IMR-90 (cell line): ENCODE measurements around the gene IFIT5. TPM values are rescaled to one million over a fixed set of nuclear protein-coding genes. Genes with fewer than 3 reads are reported as not detected.
"Not testable (repeated sequence)": the region's sequence is repeated elsewhere in the genome, so short reads cannot be mapped to it uniquely, and the experiment has no call there.

Experiments
- ATAC-seq: fragments of 200-7000 bp; cut with Tn5 transposase; 2 replicates; pipeline ENCODE4 v1.9.1; 2020; ENCODE audit warnings: low read depth, mild to moderate bottlenecking, moderate library complexity
- BruUV-seq: library from RNA; stranded (reverse); fragments of 400-500 nt; replicated peaks from 2 replicates; lab custom pipeline; 2021; lab: Mats Ljungman, UMichigan
- CTCF ChIA-PET: fragments of 300-600 bp; formaldehyde crosslinking; extraction: SDS; loops from one replicate; lab custom pipeline; 2021; ENCODE audit warnings: antibody characterized with exemption; lab: Yijun Ruan, JAX
- POLR2A ChIA-PET: fragments of 300-600 bp; sonication (Branson Sonifier 250); formaldehyde crosslinking; loops from one replicate; lab custom pipeline; 2022; ENCODE audit warnings: antibody characterized with exemption; ENCODE audit not compliant: unreplicated experiment; lab: Charles Lee
- DNase-seq: peaks from one replicate; pipeline ENCODE4 v3.0.0; 2013
- H2AFZ ChIP-seq: replicated peaks from 2 replicates; pipeline ENCODE3; 2013; ENCODE audit warnings: low read length, mild to moderate bottlenecking; ENCODE audit not compliant: poor library complexity
- H2AK5ac ChIP-seq: 2 replicates; pipeline ENCODE4 v1.6.1; 2013; ENCODE audit warnings: low read depth, low read length, inconsistent platforms
- H2AK9ac ChIP-seq: replicated peaks from 2 replicates; pipeline ENCODE3; 2013; ENCODE audit warnings: mild to moderate bottlenecking, low read depth, low read length, moderate library complexity; ENCODE audit not compliant: poor library complexity
- H2BK120ac ChIP-seq: 2 replicates; pipeline ENCODE4 v1.6.1; 2013; ENCODE audit warnings: low read depth, low read length, inconsistent platforms
- H2BK15ac ChIP-seq: 3 replicates; pipeline ENCODE4 v1.6.1; 2013; ENCODE audit warnings: low read depth, low read length, inconsistent platforms
- H2BK20ac ChIP-seq: 2 replicates; pipeline ENCODE4 v1.6.1; 2013; ENCODE audit warnings: low read depth, mild to moderate bottlenecking, inconsistent platforms, low read length, moderate library complexity
- H2BK5ac ChIP-seq: 2 replicates; pipeline ENCODE4 v1.6.1; 2013; ENCODE audit warnings: mild to moderate bottlenecking, low read depth, low read length, inconsistent platforms; ENCODE audit not compliant: poor library complexity, severe bottlenecking
- H3K14ac ChIP-seq: replicated peaks from 2 replicates; pipeline ENCODE4 v1.6.1; 2013; ENCODE audit warnings: low read depth, low read length, inconsistent platforms
- H3K18ac ChIP-seq: 2 replicates; pipeline ENCODE4 v1.6.1; 2013; ENCODE audit warnings: low read depth, low read length, control low read depth
- H3K23ac ChIP-seq: 2 replicates; pipeline ENCODE4 v1.6.1; 2013; ENCODE audit warnings: low read depth, low read length, inconsistent platforms
- H3K27ac ChIP-seq: 2 replicates; pipeline ENCODE4 v1.5.1; 2013; ENCODE audit warnings: mild to moderate bottlenecking, control low read depth, low read length; ENCODE audit not compliant: insufficient read depth
- H3K27me3 ChIP-seq: 2 replicates; pipeline ENCODE4 v1.6.1; 2013; ENCODE audit warnings: low read length; ENCODE audit not compliant: control insufficient read depth, insufficient read depth
- H3K36me3 ChIP-seq: 2 replicates; pipeline ENCODE4 v1.6.1; 2013; ENCODE audit warnings: low read length, mixed read lengths; ENCODE audit not compliant: control insufficient read depth, insufficient read depth
- H3K4ac ChIP-seq: 2 replicates; pipeline ENCODE4 v1.6.1; 2013; ENCODE audit warnings: low read depth, low read length, inconsistent platforms
- H3K4me1 ChIP-seq: 2 replicates; pipeline ENCODE4 v1.6.1; 2013; ENCODE audit warnings: low read length, mixed read lengths; ENCODE audit not compliant: control insufficient read depth, insufficient read depth
- H3K4me2 ChIP-seq: 2 replicates; pipeline ENCODE4 v1.6.1; 2013; ENCODE audit warnings: low read depth, mild to moderate bottlenecking, control low read depth, low read length, moderate library complexity
- H3K4me3 ChIP-seq: 2 replicates; pipeline ENCODE4 v1.5.1; 2013; ENCODE audit warnings: low read depth, mild to moderate bottlenecking, control low read depth, low read length, moderate library complexity; ENCODE audit not compliant: insufficient read depth
- H3K56ac ChIP-seq: 2 replicates; pipeline ENCODE4 v1.6.1; 2013; ENCODE audit warnings: low read length, inconsistent platforms; ENCODE audit not compliant: insufficient read depth; ENCODE audit errors: extremely low read depth
- H3K79me1 ChIP-seq, 2 experiments: 2 replicates each; pipeline ENCODE4 v1.6.1; 2013; ENCODE audit warnings: low read length in 2 of 2, inconsistent platforms in 1 of 2, low read depth in 1 of 2
- H3K9ac ChIP-seq: 2 replicates; pipeline ENCODE4 v1.6.1; 2013; ENCODE audit warnings: low read depth, low read length, control low read depth
- H3K9me1 ChIP-seq: 2 replicates; pipeline ENCODE4 v1.6.1; 2013; ENCODE audit warnings: low read length, inconsistent platforms; ENCODE audit not compliant: insufficient read depth
- H3K9me3 ChIP-seq: 2 replicates; pipeline ENCODE4 v1.6.1; 2013; ENCODE audit warnings: low read length; ENCODE audit not compliant: control insufficient read depth, insufficient read depth
- H4K20me1 ChIP-seq: 2 replicates; pipeline ENCODE4 v1.6.1; 2013; ENCODE audit warnings: low read length, inconsistent platforms; ENCODE audit not compliant: insufficient read depth
- H4K5ac ChIP-seq: 2 replicates; pipeline ENCODE4 v1.6.1; 2013; ENCODE audit warnings: mild to moderate bottlenecking, low read depth, low read length, control low read depth
- H4K8ac ChIP-seq, 2 experiments: 2 replicates each; pipeline ENCODE4 v1.6.1; 2013; ENCODE audit warnings: low read depth in 2 of 2, low read length in 2 of 2, control low read depth in 1 of 2, inconsistent platforms in 1 of 2
- H4K91ac ChIP-seq: 2 replicates; pipeline ENCODE4 v1.6.1; 2013; ENCODE audit warnings: low read depth, low read length, inconsistent platforms; ENCODE audit not compliant: insufficient read depth
- WGBS, 2 experiments: methylation state at CpG; one replicate each; pipeline versions ENCODE4 v1.1.5 to v1.1.7; 2013; ENCODE audit warnings: missing lambda C conversion rate in 2 of 2; ENCODE audit not compliant: insufficient read length in 1 of 2; ENCODE audit errors: extremely low coverage in 2 of 2; 5-methylcytosine and 5-hydroxymethylcytosine counted together
- dilution Hi-C: fragments of 300-500 bp; cut with HindIII; formaldehyde crosslinking; loops from one replicate; pipeline ENCODE4 v1.14.3; 2018; ENCODE audit warnings: low sequenced_read_pairs; ENCODE audit not compliant: unreplicated experiment
- in situ Hi-C: fragments of 300-500 bp; cut with MboI; formaldehyde crosslinking; loops from 3 replicates; pipeline ENCODE4 v1.14.3; 2019; ENCODE audit warnings: low sequenced_read_pairs, inconsistent platforms, mixed read lengths
- intact Hi-C: fragments of 100-400 bp; cut with micrococcal nuclease; formaldehyde crosslinking; loops from 2 replicates; pipeline ENCODE4 v1.10.0; 2022
- polyA plus RNA-seq, 3 experiments: library from polyadenylated mRNA; depleted of rRNA; stranded (reverse); fragments of >200 nt; gene quantifications; 2 replicates each; pipeline ENCODE4 v1.2.3, GENCODE V29; 2012; ENCODE audit warnings: low replicate concordance in 1 of 3
- total RNA-seq: library from RNA; depleted of rRNA; stranded (reverse); fragments of >200 nt; gene quantifications from 2 replicates; pipeline ENCODE4 v1.2.3, GENCODE V29; 2012

IFIT5 gene
- total and polyA plus RNA-seq, 2 of the 4 experiments (the other 2 are of a cell fraction): 5.2 to 18.1 TPM

- H4K8ac ChIP-seq, H3K4ac ChIP-seq, H3K36me3 ChIP-seq, H3K4me1 ChIP-seq, H3K56ac ChIP-seq, H2AK9ac ChIP-seq, POLR2A ChIA-PET, DNase-seq, intact Hi-C loops, H3K9ac ChIP-seq, H2BK120ac ChIP-seq, H3K23ac ChIP-seq, H3K9me1 ChIP-seq, H4K5ac ChIP-seq, H2BK5ac ChIP-seq, H3K4me3 ChIP-seq, H2BK20ac ChIP-seq, ATAC-seq, in situ Hi-C loops, dilution Hi-C loops, H3K27me3 ChIP-seq, H3K27ac ChIP-seq, H3K14ac ChIP-seq, H2AK5ac ChIP-seq, H3K4me2 ChIP-seq, H4K20me1 ChIP-seq, BruUV-seq, H2AFZ ChIP-seq, H2BK15ac ChIP-seq, H3K18ac ChIP-seq, H3K9me3 ChIP-seq, H4K91ac ChIP-seq: not testable (repeated sequence)
- CTCF ChIA-PET: interaction anchor here (0.6 kb wide), 1 partner anchor 18 kb away, joined by 4 read pairs; no protein-coding TSS in a partner anchor
- WGBS, 2 experiments: no CpG with 5 or more reads among the region's 2 CpGs
- H3K79me1 ChIP-seq: peaks cover 6 to 21% of the 10 kb centered on the region in 2 experiments; a peak in 3 of 4 replicates
These were observed 3.2 kb upstream of the IFIT5 start for GRCh38 chr10:89411135-89411534.
